ENCODE measurements around the gene MAN2B2. TPM values are rescaled to one million over a fixed set of nuclear protein-coding genes. Genes with fewer than 3 reads are reported as not detected.

MAN2B2 gene
- total and polyA plus RNA-seq, 10 donors, result 7.9 to 40.3 (median 31.8) TPM

DNA sequence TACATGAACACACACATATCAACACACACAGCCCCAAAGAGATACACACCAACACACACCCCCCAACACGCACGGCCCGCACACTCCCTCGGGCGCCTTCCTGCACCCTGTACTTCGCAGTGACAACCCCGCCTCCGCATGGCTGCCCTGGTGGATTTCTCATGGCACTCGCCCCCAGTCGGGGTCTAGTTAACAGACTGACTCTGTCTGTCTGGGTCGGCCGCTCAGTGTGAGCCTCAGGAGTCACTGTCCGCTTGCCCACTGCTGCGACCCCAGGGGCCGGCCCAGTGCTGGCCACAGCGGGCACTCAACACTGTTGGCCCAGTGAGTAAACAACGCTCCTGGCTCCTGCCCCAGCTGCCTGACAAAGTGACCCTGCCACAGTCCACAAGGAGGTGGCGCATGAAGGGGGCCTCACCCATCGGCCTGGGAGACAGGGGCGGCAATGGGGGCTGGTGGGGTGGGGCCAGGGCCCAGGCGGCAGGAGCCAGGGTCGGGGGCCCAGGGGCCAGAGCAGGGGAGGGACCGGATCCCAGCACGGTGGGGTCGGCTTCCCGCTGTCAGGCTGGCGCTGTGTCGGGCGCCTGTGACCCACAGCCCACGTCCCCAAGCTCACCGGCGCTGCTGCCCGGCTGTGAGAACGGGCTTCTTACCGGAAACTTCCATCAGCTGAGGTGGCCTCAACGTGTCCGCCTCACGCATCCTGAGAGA, 40.2 kb upstream of the MAN2B2 start:
- no peaks in the 10 kb centered on the region for H3K9me3 ChIP-seq
- peak; percentile 66 for DNase-seq
- H3K4me1 ChIP-seq, result no peaks in the 10 kb centered on the region
- TF ChIP-seq, protein P1, sequence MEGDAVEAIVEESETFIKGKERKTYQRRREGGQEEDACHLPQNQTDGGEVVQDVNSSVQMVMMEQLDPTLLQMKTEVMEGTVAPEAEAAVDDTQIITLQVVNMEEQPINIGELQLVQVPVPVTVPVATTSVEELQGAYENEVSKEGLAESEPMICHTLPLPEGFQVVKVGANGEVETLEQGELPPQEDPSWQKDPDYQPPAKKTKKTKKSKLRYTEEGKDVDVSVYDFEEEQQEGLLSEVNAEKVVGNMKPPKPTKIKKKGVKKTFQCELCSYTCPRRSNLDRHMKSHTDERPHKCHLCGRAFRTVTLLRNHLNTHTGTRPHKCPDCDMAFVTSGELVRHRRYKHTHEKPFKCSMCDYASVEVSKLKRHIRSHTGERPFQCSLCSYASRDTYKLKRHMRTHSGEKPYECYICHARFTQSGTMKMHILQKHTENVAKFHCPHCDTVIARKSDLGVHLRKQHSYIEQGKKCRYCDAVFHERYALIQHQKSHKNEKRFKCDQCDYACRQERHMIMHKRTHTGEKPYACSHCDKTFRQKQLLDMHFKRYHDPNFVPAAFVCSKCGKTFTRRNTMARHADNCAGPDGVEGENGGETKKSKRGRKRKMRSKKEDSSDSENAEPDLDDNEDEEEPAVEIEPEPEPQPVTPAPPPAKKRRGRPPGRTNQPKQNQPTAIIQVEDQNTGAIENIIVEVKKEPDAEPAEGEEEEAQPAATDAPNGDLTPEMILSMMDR (IDR thresholded peaks at IDR 0.05 in 8 of 11, conservative IDR thresholded peaks at IDR 0.05 in 3 of 11), result no peak
- TF ChIP-seq POLR2A (IDR thresholded peaks at IDR 0.05) (no peak), POLR2AphosphoS5 (IDR thresholded peaks at IDR 0.05) (no peak)
- intact Hi-C loops (cut with DNase I; ENCODE audit: low total_unique reads), result no loop called here
- no peaks in the 10 kb centered on the region for H3K36me3 ChIP-seq
- WGBS, 5 donors, result 88 to 94% (median 92%) methylated on average over 23 to 38 of the region's 38 CpGs
- H3K27ac ChIP-seq, result no peak overlapping the region
- H3K27me3 ChIP-seq (replicated peaks in 1 of 7), result peaks cover 0 to 54% (median 0%) of the 10 kb centered on the region in 7 donors
- no peak overlapping the region for H3K4me3 ChIP-seq

DNA sequence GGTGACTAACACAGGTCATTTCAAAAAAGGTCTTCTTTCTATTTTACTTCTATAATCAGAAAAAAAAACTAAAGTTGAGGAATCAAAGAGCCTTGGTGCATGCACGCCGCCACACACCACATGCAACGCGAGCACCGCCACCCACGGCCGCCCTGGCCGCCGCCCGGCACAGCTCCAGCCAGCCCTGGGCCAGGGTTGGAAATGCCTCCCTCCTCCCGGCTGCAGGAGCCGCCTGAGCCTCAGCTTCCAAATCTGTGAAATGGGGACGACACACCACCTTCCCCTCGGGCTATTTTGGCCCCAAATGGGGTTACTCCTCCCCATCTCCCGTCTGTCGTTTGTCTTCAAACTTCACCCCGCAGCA, 39.7 kb upstream of the MAN2B2 start:
- Histone ChIP-seq H3K4me1 (no peaks in the 10 kb centered on the region), H3K9me3 (peaks cover 0 to 4% (median 2%) of the 10 kb centered on the region in 8 donors), H3K27ac (no peak overlapping the region), H3K27me3 (replicated peaks in 1 of 7) (peaks cover 0 to 55% (median 0%) of the 10 kb centered on the region in 7 donors), H3K4me3 (no peak overlapping the region), H3K36me3 (no peaks in the 10 kb centered on the region)
- peak; percentile 52 for DNase-seq
- TF ChIP-seq, protein P1 (IDR thresholded peaks at IDR 0.05 in 8 of 11, conservative IDR thresholded peaks at IDR 0.05 in 3 of 11), result no peak
- intact Hi-C loops (cut with DNase I; ENCODE audit: low total_unique reads), result no loop called here
- 86 to 95% (median 92%) methylated on average over 17 of the region's 17 CpGs for WGBS, 5 donors

DNA sequence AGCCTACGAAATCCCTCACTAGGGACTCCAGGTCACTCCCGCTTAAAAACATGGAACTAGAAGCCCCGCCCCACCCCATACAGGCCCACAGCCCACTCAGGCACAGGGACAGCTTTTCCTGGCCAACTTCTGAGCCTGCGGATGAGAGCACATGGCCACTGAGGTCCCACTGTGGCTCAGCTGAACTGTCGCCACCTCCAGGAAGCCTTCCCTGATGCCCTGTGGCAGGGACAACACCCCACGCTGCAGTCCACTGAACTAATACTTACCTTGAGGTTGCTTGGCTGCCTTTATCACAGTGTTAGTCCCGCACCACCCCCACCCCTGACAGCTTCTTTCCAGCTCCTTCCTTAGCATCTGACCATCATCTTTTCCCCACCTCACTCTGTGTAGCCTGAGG, 39.3 kb upstream of the MAN2B2 start:
- no peak overlapping the region for H3K27ac ChIP-seq
- WGBS, 5 donors, result 83 to 94% (median 91%) methylated on average over 7 of the region's 7 CpGs
- intact Hi-C loops (cut with DNase I; ENCODE audit: low total_unique reads), result no loop called here
- TF ChIP-seq, protein P1 (IDR thresholded peaks at IDR 0.05 in 8 of 11, conservative IDR thresholded peaks at IDR 0.05 in 3 of 11), result no peak
- TF ChIP-seq POLR2AphosphoS5 (IDR thresholded peaks at IDR 0.05) (no peak), POLR2A (IDR thresholded peaks at IDR 0.05) (no peak)
- H3K4me3 ChIP-seq, result no peak overlapping the region
- H3K9me3 ChIP-seq, result peaks cover 0 to 8% (median 6%) of the 10 kb centered on the region in 8 donors
- peak; percentile 43 for DNase-seq
- no peaks in the 10 kb centered on the region for H3K36me3 ChIP-seq
- H3K27me3 ChIP-seq (replicated peaks in 1 of 7), result peaks cover 0 to 55% (median 0%) of the 10 kb centered on the region in 7 donors
- H3K4me1 ChIP-seq, result no peaks in the 10 kb centered on the region

DNA sequence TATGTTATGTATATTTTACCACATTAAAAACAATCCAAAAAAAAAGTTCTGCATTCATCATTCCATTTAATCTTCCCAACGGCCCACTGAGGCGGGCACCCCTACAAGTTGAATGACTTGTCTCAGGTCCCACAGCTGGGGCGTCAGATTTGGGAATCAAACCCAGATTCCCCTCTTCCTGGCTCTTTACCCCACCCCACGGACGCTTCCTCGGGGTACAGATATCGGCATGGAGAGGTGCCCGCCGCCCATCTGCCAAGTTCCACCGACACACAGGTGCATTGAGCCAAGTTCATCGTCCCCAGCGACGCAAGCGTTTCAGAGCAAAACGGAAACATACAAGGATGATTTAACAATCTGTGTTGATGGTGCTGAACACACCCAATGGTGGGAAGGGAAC, 36.9 kb upstream of the MAN2B2 start:
- H3K27ac ChIP-seq, result no peak overlapping the region
- H3K9me3 ChIP-seq, result peaks cover 0 to 14% (median 9%) of the 10 kb centered on the region in 8 donors
- no peaks in the 10 kb centered on the region for H3K4me1 ChIP-seq
- DNase-seq, result no peak
- 85 to 95% (median 91%) methylated on average over 15 of the region's 15 CpGs for WGBS, 5 donors
- no peaks in the 10 kb centered on the region for H3K36me3 ChIP-seq
- intact Hi-C loops (cut with DNase I; ENCODE audit: low total_unique reads), result no loop called here
- TF ChIP-seq POLR2A (IDR thresholded peaks at IDR 0.05) (no peak), POLR2AphosphoS5 (IDR thresholded peaks at IDR 0.05) (no peak)
- TF ChIP-seq, protein P1 (IDR thresholded peaks at IDR 0.05 in 8 of 11, conservative IDR thresholded peaks at IDR 0.05 in 3 of 11), result no peak
- no peak overlapping the region for H3K4me3 ChIP-seq
- peaks cover 0 to 64% (median 0%) of the 10 kb centered on the region in 7 donors for H3K27me3 ChIP-seq (replicated peaks in 1 of 7)
